Esophagus muscularis mucosa (tissue), 4 donors: Measurements from ENCODE around the gene RNF144B. TPM values are rescaled to one million over a fixed set of nuclear protein-coding genes. Genes with fewer than 3 reads are reported as not detected.
A peak's percentile ranks its signal among the peaks of the same experiment; 100 is the strongest.

Source experiments
- DNase-seq: peaks from one replicate; pipeline ENCODE4 v3.0.0-alpha.2; 2017; ENCODE audit errors: extremely low spot score
- H3K27ac ChIP-seq, 4 donors: fragments of 200-600 bp; sonication (generic); replicated peaks in 1 of 4; 1 replicate in 3 of 4; 2 replicates in 1 of 4; pipeline ENCODE4 v1.5.1; 2016 to 2019; ENCODE audit warnings: mild to moderate bottlenecking in 1 of 4
- H3K27me3 ChIP-seq, 4 donors: fragments of 200-600 bp; sonication (generic); one replicate each; pipeline versions ENCODE4 v1.5.1 to v1.6.0; 2016 to 2019
- H3K36me3 ChIP-seq, 4 donors: fragments of 200-600 bp; sonication (generic); one replicate each; pipeline ENCODE4 v1.5.1; 2016 to 2019
- H3K4me1 ChIP-seq, 4 donors: fragments of 200-600 bp; sonication (generic); one replicate each; pipeline ENCODE4 v1.5.1; 2016 to 2019
- H3K4me3 ChIP-seq, 4 donors: fragments of 200-600 bp; sonication (generic); 1 replicate in 2 of 4; 2 replicates in 2 of 4; pipeline ENCODE4 v1.5.1; 2016 to 2019; ENCODE audit warnings: mild to moderate bottlenecking in 4 of 4, moderate library complexity in 1 of 4
- H3K9me3 ChIP-seq, 4 donors: fragments of 200-600 bp; sonication (generic); 1 replicate in 3 of 4; 2 replicates in 1 of 4; pipeline ENCODE4 v1.5.1; 2016 to 2019
- CTCF ChIP-seq, 3 experiments: fragments of 200-600 bp in 2 of 3; fragments of 450-650 bp in 1 of 3; sonication (generic) in 2 of 3; IDR thresholded peaks; one replicate each; pipeline ENCODE4 v1.5.1; 2017 to 2019; ENCODE audit warnings: antibody characterized with exemption in 3 of 3, mild to moderate bottlenecking in 2 of 3, moderate library complexity in 1 of 3
- EP300 ChIP-seq: sonication (generic); formaldehyde crosslinking; IDR thresholded peaks from one replicate; pipeline ENCODE4 v1.6.1; 2017; ENCODE audit warnings: antibody characterized with exemption
- POLR2A ChIP-seq: fragments of 450-650 bp; IDR thresholded peaks from one replicate; pipeline ENCODE4 v1.6.1; 2017; ENCODE audit warnings: antibody characterized with exemption, moderate library complexity, mild to moderate bottlenecking, low read depth
- POLR2AphosphoS5 ChIP-seq, 2 donors: sonication (generic); formaldehyde crosslinking; IDR thresholded peaks; one replicate each; pipeline ENCODE4 v1.6.1; 2017; ENCODE audit warnings: antibody characterized with exemption in 2 of 2
- WGBS: methylation state at CpG from one replicate; pipeline ENCODE4 v1.1.5; 2018; 5-methylcytosine and 5-hydroxymethylcytosine counted together
- intact Hi-C: fragments of 100-400 bp; cut with DNase I; formaldehyde crosslinking; loops from one replicate; pipeline ENCODE4 v1.15.1; 2023
- total RNA-seq, 4 donors: library from RNA; depleted of rRNA; stranded (reverse); fragments of >200 nt; gene quantifications; one replicate each; pipeline versions ENCODE4 v1.1.0 to v1.2.1, GENCODE V29; 2016

The RNF144B gene
- total RNA-seq, 4 donors from 2014 or later, result 6.6 to 20.0 (median 12.1) TPM

- DNase-seq, result peak; percentile 84
- TF ChIP-seq POLR2AphosphoS5 (IDR thresholded peaks at IDR 0.05) (no peak), CTCF (IDR thresholded peaks at IDR 0.05) (no peak), POLR2A (no peak), EP300 (no peak)
- WGBS, result 89% methylated on average over 12 of the region's 12 CpGs
- intact Hi-C loops, result loop anchor here (5.0 kb wide), 1 partner anchor 114 kb away; the partner anchor contains the start of gene RNF144B
- no peak overlapping the region for H3K27ac ChIP-seq
- H3K4me1 ChIP-seq, result peaks cover 0 to 14% (median 6%) of the 10 kb centered on the region in 4 donors
- no peak overlapping the region for H3K4me3 ChIP-seq
- H3K9me3 ChIP-seq, result no peaks in the 10 kb centered on the region
- no peaks in the 10 kb centered on the region for H3K36me3 ChIP-seq
- H3K27me3 ChIP-seq, result no peaks in the 10 kb centered on the region
Observed at GRCh38 chr6:18500921-18501662, 113.9 kb downstream of the RNF144B start.

- peak; percentile 92 for DNase-seq
- 53% methylated on average over 4 of the region's 4 CpGs for WGBS
Observed at GRCh38 chr6:18501663-18502013, 114.5 kb downstream of the RNF144B start.

GRCh38 chr6:18503206-18503592, 116.0 kb downstream of the RNF144B start:
- H3K9me3 ChIP-seq, result no peaks in the 10 kb centered on the region
- no peak overlapping the region for H3K4me3 ChIP-seq
- H3K27me3 ChIP-seq, result no peaks in the 10 kb centered on the region
- peaks cover 0 to 14% (median 6%) of the 10 kb centered on the region in 4 donors for H3K4me1 ChIP-seq
- peak overlapping the region in 3 of 4 donors; percentile 23 to 42 (median 34) for H3K27ac ChIP-seq
- H3K36me3 ChIP-seq, result no peaks in the 10 kb centered on the region
- no peak for TF ChIP-seq POLR2AphosphoS5 (IDR thresholded peaks at IDR 0.05)
- no peak for TF ChIP-seq POLR2A
- no peak for TF ChIP-seq EP300
- TF ChIP-seq CTCF (IDR thresholded peaks at IDR 0.05), result no peak
- DNase-seq, result no peak
- intact Hi-C loops, result loop anchor here (5.0 kb wide), 1 partner anchor 116 kb away; the partner anchor contains the start of gene RNF144B

More at GRCh38 chr6:18501663-18502013, 114.5 kb downstream of the RNF144B start:
- Histone ChIP-seq H3K4me3 (no peak overlapping the region), H3K27ac (no peak overlapping the region), H3K9me3 (no peaks in the 10 kb centered on the region), H3K36me3 (no peaks in the 10 kb centered on the region), H3K27me3 (no peaks in the 10 kb centered on the region), H3K4me1 (peaks cover 0 to 14% (median 6%) of the 10 kb centered on the region in 4 donors)
- peak in 1 of 2 donors; percentile 42 for TF ChIP-seq POLR2AphosphoS5 (IDR thresholded peaks at IDR 0.05)
- no peak for TF ChIP-seq CTCF (IDR thresholded peaks at IDR 0.05)
- intact Hi-C loops, result loop anchor here (5.0 kb wide), 1 partner anchor 114 kb away; the partner anchor contains the start of gene RNF144B

GRCh38 chr6:18503593-18504231, 116.6 kb downstream of the RNF144B start:
- Histone ChIP-seq H3K27me3 (no peaks in the 10 kb centered on the region), H3K36me3 (no peaks in the 10 kb centered on the region), H3K4me3 (peak overlapping the region; percentile 34 to 54 (median 42)), H3K27ac (peak overlapping the region in 3 of 4 donors; percentile 23 to 42 (median 34)), H3K4me1 (peaks cover 0 to 14% (median 6%) of the 10 kb centered on the region in 4 donors), H3K9me3 (no peaks in the 10 kb centered on the region)
- WGBS, result 38% methylated on average over 11 of the region's 11 CpGs
- TF ChIP-seq POLR2A (no peak), CTCF (IDR thresholded peaks at IDR 0.05) (peak; percentile 90 to 94 (median 90)), POLR2AphosphoS5 (IDR thresholded peaks at IDR 0.05) (peak in 1 of 2 donors; percentile 38)
- intact Hi-C loops, result loop anchor here (1.0 to 5.0 kb wide), 2 partner anchors 116 to 179 kb away; partner anchors contain the start of gene RNF144B
- DNase-seq, result peak; percentile 92
